Stimulated activated CD8-positive, alpha-beta memory T cell treated with anti-CD3 and anti-CD28 coated beads, Interleukin-7, amount 100 ng/mL, for 24 hours (primary cell): ENCODE results near the gene PTPRN.

Experiments used
- DNase-seq: peaks from one replicate; pipeline ENCODE4 v3.0.0-alpha.2; 2020; ENCODE audit warnings: low read depth

The PTPRN gene

GRCh38 chr2:219245148-219245898 lies 63.9 kb downstream of the PTPRN start, which contains the start of the genes GLB1L and STK16:
Gene GLB1L (minus strand): TSS chr2:219245444. CDS start chr2:219243573, 1,871 bp downstream.
Gene STK16 (plus strand): TSS chr2:219245479. CDS start chr2:219246000, 521 bp downstream.
- DNase-seq, result peak; percentile 86

GRCh38 chr2:219244789-219245147 lies 64.4 kb downstream of the PTPRN start:
- no peak for DNase-seq

- no peak for DNase-seq
Observed at GRCh38 chr2:219243291-219243761, 65.9 kb downstream of the PTPRN start.
